HL-60 (cell line): ENCODE results near the gene SLC16A10.
"Not testable (repeated sequence)": the region's sequence is repeated elsewhere in the genome, so short reads cannot be mapped to it uniquely, and the experiment has no call there.

ENCODE experiments used
- DNase-seq, 2 experiments: peaks; one replicate each; pipeline ENCODE4 v3.0.0-alpha.2; 2010 to 2020; ENCODE audit warnings: low read depth in 1 of 2, low spot score in 1 of 2
- H3K27ac ChIP-seq: fragments of 250-450 bp; sonication (Bioruptor Pico); replicated peaks from 2 replicates; pipeline ENCODE4 v1.5.1; 2020; ENCODE audit warnings: mild to moderate bottlenecking, moderate library complexity
- H3K27me3 ChIP-seq: fragments of 250-450 bp; sonication (Bioruptor Pico); 2 replicates; pipeline ENCODE4 v1.5.1; 2021; ENCODE audit warnings: mild to moderate bottlenecking, moderate library complexity; ENCODE audit not compliant: insufficient read depth, poor library complexity, severe bottlenecking
- H3K4me3 ChIP-seq: replicated peaks from 2 replicates; pipeline ENCODE4 v1.5.1; 2011; ENCODE audit warnings: mild to moderate bottlenecking, control low read depth, low read length; ENCODE audit not compliant: insufficient read depth
- GABPA ChIP-seq: IDR thresholded peaks from 2 replicates; pipeline ENCODE4 v1.6.1; 2012; ENCODE audit warnings: low read depth
- POLR2AphosphoS5 ChIP-seq: IDR thresholded peaks from 2 replicates; pipeline ENCODE4 v1.6.1; 2012; ENCODE audit warnings: low read depth
- SPI1 ChIP-seq: IDR thresholded peaks from 2 replicates; pipeline ENCODE4 v1.6.1; 2012; ENCODE audit warnings: low read depth, mild to moderate bottlenecking, borderline replicate concordance
- TF ChIP-seq, protein P1 (sequence below): IDR thresholded peaks from one replicate; pipeline ENCODE4 v1.5.1; 2011; ENCODE audit warnings: low read length, control low read depth, inconsistent platforms; ENCODE audit not compliant: insufficient read depth
- TF ChIP-seq, protein P2 (sequence below): IDR thresholded peaks from 2 replicates; pipeline ENCODE4 v1.6.1; 2012; ENCODE audit warnings: low read depth; ENCODE audit not compliant: insufficient replicate concordance

The SLC16A10 gene

GRCh38 chr6:111121789-111122350 is 34.6 kb downstream of the SLC16A10 start:
- DNase-seq = no peak
- Histone ChIP-seq H3K27ac (no peak overlapping the region), H3K27me3 (no peaks in the 10 kb centered on the region), H3K4me3 (no peak overlapping the region)
- TF ChIP-seq GABPA = no peak

GRCh38 chr6:111122458-111123286 is 35.4 kb downstream of the SLC16A10 start:
- no peak for DNase-seq
- Histone ChIP-seq H3K27me3 (no peaks in the 10 kb centered on the region), H3K4me3 (no peak overlapping the region), H3K27ac (no peak overlapping the region)
- TF ChIP-seq GABPA (no peak), POLR2AphosphoS5 (no peak), SPI1 (no peak)
- TF ChIP-seq, protein P1, sequence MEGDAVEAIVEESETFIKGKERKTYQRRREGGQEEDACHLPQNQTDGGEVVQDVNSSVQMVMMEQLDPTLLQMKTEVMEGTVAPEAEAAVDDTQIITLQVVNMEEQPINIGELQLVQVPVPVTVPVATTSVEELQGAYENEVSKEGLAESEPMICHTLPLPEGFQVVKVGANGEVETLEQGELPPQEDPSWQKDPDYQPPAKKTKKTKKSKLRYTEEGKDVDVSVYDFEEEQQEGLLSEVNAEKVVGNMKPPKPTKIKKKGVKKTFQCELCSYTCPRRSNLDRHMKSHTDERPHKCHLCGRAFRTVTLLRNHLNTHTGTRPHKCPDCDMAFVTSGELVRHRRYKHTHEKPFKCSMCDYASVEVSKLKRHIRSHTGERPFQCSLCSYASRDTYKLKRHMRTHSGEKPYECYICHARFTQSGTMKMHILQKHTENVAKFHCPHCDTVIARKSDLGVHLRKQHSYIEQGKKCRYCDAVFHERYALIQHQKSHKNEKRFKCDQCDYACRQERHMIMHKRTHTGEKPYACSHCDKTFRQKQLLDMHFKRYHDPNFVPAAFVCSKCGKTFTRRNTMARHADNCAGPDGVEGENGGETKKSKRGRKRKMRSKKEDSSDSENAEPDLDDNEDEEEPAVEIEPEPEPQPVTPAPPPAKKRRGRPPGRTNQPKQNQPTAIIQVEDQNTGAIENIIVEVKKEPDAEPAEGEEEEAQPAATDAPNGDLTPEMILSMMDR = no peak
- TF ChIP-seq, protein P2, sequence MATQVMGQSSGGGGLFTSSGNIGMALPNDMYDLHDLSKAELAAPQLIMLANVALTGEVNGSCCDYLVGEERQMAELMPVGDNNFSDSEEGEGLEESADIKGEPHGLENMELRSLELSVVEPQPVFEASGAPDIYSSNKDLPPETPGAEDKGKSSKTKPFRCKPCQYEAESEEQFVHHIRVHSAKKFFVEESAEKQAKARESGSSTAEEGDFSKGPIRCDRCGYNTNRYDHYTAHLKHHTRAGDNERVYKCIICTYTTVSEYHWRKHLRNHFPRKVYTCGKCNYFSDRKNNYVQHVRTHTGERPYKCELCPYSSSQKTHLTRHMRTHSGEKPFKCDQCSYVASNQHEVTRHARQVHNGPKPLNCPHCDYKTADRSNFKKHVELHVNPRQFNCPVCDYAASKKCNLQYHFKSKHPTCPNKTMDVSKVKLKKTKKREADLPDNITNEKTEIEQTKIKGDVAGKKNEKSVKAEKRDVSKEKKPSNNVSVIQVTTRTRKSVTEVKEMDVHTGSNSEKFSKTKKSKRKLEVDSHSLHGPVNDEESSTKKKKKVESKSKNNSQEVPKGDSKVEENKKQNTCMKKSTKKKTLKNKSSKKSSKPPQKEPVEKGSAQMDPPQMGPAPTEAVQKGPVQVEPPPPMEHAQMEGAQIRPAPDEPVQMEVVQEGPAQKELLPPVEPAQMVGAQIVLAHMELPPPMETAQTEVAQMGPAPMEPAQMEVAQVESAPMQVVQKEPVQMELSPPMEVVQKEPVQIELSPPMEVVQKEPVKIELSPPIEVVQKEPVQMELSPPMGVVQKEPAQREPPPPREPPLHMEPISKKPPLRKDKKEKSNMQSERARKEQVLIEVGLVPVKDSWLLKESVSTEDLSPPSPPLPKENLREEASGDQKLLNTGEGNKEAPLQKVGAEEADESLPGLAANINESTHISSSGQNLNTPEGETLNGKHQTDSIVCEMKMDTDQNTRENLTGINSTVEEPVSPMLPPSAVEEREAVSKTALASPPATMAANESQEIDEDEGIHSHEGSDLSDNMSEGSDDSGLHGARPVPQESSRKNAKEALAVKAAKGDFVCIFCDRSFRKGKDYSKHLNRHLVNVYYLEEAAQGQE = no peak

- no peak for DNase-seq
- no peaks in the 10 kb centered on the region for H3K27me3 ChIP-seq
- no peak overlapping the region for H3K27ac ChIP-seq
- TF ChIP-seq GABPA (no peak), SPI1 (no peak), POLR2AphosphoS5 (no peak)
- TF ChIP-seq, protein P2 = no peak
- TF ChIP-seq, protein P1 = no peak
- no peak overlapping the region for H3K4me3 ChIP-seq
Measured at GRCh38 chr6:111124406-111124805, 37.1 kb downstream of the SLC16A10 start.

- H3K4me3 ChIP-seq = no peak overlapping the region
- no peak overlapping the region for H3K27ac ChIP-seq
- no peaks in the 10 kb centered on the region for H3K27me3 ChIP-seq
- no peak for DNase-seq
- TF ChIP-seq GABPA (no peak), SPI1 (no peak), POLR2AphosphoS5 (no peak)
- TF ChIP-seq, protein P2 = no peak
- TF ChIP-seq, protein P1 = no peak
Measured at GRCh38 chr6:111129013-111129412, 41.7 kb downstream of the SLC16A10 start.

DNA sequence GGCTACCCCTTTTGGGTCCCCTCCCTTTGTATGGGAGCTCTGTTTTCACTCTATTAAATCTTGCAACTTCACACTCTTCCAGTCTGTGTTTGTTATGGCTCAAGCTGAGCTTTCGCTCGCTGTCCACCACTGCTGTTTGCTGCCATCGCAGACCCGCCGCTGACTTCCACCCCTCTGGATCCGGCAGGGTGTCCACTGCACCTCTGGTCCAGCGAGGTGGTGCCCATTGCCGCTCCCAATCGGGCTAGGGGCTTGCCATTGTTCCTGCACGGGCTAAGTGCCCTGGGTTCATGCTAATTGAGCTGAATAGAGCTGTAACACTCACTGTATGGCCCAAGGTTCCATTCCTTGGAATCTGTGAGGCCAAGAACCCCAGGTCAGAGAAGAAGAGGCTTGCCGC is 43.7 kb downstream of the SLC16A10 start:
- DNase-seq, H3K27me3 ChIP-seq, H3K4me3 ChIP-seq, H3K27ac ChIP-seq: not testable (repeated sequence)
